D341Med (cell line): ENCODE measurements around the gene PGM2L1.
A peak's percentile ranks its signal among the peaks of the same experiment; 100 is the strongest.
"Not testable (repeated sequence)": the region's sequence is repeated elsewhere in the genome, so short reads cannot be mapped to it uniquely, and the experiment has no call there.

Source experiments
- DNase-seq: peaks from one replicate; pipeline ENCODE4 v3.0.0; 2012; ENCODE audit warnings: low spot score

PGM2L1 gene

DNA sequence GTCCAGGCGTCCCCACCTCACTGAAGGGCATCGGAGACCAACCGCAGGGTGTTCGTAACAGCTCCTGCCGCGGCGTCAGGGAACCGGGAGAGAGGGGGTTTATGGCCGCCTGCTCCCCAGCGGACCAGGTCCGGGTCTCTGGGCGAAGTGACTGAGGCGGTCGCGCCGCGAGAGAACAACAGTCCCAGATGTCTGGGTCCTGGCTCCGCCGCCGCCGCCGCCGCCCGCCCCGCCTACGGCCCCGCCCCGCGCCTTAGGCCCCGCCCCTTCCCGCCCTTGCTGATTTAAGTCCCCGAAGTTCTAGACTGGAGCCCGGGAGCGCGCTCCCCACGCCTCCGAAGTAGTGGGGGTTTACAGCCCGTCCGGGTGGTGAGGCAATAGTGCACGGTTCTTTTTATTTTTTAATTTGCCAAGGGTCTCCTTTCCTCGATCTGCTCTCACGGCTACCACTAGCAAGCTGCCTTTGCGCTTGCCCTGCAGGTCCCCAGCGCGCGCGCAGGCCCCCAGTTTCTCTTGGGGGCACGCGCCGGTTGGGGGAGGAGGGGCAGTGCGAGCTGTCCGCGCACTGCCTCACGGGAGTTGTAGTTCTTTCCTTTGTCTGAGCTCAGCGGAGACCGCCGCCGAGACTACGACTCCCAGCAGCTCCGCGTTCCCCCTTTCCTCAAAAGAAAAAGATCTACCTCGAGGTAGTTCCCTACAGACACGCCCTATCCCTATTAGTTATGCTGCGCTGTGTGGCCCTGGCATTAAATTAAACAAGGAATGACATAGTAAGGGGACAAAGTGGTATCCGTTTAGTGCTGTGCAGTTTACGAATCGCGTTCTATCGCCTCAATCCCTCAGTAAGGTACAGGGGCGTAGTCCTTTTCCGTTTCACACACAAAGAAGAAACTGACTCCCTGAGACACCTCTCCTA, at the start of gene PGM2L1:
TSS of gene PGM2L1 (minus strand) at position 190 of the 916 bp plus-strand sequence. CDS start 272 bp downstream, outside the sequence.
- DNase-seq = peak; percentile 93

DNA sequence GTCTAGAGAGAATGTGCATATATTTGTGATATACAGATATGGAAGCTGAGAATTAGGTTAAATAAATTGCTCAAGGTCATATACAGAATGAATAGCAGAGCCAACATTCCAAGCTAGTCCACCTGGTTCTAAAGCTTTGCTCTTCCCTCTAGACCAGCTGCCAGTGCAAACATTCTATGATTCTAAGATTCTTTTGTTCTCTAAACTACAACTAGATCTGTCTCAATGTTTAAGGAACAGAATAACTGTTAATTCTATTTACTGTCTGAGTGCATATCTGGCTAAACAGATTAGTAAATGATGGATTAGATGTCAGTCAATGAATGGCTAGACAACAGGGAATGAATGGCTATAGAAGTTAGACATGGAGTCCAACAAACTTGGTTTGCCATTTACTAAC, 49.5 kb upstream of the PGM2L1 start:
- no peak for DNase-seq

DNA sequence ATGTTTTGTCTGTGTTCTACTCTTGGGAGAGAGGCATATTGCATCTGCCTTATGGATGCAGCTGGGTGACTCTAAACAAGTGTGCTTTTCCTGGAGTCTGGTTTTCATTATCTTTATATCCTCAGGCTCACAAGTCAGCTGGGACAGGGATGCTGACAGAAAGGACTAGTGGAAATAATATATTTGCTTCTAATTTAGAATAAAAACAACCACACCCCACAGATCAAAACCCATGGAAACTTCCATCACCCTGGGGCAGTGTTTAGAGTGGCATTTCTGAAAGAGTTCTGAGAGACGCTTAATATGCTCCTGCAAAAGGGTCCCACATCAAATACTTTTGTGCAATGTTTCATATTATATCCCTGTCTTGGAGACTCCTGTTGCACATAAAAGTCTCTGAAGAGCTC, 48.3 kb upstream of the PGM2L1 start:
- DNase-seq = no peak

DNA sequence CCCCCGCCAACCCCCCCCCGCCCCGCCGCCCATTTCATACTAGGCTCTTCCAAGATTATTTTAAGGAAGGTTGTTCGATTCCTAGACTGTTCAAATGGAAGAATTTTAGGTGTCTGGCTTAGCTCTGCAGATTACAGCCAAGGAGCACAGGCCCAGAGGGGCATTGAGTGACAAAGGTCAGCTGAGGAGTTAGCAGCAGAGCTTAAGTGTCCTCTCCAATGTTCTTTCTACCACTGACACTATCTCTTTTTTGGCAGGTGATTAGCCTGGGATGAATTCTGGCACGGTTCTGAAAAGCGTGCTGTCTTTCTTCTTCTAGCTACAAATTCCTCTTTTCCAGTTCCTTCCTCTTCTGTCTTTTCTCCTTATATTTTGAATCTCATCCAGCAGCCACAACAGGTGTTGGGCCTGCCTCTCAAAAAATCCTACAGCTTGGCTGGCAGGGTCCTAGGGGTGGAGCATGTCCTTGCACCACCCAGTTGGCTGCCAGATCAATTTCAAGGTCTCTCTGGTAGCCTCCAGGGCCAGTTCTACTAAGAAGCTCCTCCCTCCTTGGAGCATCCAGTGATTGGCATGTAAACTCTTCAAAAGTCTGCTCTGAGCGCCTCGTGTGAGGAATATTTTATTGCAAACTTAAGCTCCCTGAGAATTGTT, 46.1 kb upstream of the PGM2L1 start:
- DNase-seq = no peak

DNA sequence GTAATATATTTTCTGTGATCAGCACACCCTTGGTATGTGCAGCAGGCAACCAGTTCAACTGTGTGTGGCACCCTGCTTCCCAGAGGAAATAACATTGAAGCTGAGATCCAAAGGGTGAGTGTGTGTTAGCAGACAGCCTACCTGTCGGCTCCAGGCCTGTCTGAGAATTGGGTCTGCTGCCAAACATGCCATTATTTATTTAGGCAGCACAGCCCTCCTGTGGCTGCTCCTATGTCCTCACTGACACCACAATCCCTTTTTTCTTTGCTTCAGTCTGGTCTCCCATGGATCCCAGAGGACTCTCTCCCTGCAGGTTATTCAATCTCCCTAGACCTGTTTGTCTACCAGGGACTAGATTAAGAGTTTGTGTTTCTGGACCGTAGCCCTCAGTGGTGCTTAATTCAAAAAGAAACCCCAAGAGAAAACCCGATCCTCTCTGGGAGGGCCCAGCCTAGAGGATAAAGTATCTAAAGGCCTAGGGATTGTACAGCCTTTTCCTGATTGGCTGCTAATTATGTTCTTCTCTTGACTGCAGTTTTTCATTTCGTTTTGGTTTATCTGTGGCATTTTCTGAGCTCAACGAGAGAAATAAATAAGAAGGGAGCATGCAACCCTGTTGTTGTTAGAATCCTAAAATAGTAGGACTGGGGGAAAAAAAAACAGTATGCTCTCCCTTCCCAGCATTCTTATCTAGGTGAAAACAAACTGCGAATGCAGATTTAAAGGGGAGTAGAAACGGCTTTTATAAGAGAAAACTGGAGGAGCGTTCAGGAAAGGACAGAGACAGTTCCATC, 45.0 kb upstream of the PGM2L1 start:
- peak; percentile 78 for DNase-seq

DNA sequence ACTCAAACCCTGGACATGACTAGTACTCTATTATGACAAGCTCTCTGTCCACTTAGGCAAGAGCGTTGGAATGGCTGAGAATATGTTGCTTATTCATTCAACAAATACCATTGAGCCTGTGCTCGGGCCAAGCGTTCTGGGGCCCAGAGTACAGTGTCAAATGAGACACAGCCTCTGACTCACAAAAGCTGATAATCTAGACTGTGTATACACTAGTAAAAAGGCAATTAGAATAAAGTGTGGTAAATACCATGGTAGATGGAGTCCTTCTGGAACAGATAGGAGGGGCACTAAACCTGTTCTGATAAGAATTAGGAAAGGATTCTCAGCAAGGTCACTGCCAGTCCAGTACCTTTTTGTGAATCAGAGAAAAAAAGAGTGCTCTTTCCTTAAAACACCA, 44.4 kb upstream of the PGM2L1 start:
- DNase-seq = no peak

DNA sequence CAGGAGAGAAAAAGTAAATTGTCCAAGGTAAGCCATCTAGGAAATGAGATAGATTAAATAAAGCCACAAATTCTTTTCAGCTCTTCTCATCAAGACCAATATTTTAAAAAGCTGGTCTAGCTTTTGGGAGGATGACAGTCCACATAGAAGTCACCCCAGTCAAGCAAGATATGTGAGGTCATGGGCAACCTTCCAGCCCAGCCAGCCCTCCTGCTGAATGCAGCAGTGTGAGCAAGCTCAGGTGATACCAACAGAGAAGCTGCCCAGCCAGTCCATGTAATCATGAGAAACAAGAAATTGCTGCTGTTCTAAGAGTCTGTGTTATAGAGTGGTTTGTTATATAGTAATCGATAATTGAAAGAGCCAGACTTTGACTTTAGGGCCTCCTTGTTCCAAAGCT, 40.4 kb upstream of the PGM2L1 start:
- DNase-seq = no peak

DNA sequence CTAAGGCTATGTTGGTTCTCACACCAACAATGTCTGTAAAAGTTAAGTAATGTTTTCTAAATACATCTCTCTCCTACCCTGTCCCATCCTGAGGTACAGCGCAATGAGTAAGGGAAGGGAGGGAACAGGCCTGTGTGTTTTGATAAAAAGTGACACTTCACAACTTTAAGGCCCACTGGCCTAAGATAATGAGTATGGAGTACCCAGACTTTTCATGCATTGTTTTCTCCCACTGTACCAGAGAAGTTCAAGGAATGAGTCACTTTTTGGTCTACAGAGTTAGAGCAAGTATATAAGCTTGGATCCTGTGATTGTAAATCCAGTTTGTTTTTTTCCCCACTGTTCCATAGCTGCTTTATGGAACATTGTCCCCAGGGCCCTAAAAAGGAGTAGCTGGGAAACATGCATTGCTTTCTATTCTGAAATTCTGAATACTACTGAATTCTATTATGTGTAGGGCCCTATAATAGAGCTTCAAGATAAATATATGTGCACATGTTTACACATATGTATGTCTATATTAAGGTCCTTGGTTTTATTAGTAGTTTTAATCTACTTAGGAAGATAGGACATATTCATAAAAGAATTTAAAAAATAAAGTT, 39.3 kb upstream of the PGM2L1 start:
- DNase-seq = no peak

DNA sequence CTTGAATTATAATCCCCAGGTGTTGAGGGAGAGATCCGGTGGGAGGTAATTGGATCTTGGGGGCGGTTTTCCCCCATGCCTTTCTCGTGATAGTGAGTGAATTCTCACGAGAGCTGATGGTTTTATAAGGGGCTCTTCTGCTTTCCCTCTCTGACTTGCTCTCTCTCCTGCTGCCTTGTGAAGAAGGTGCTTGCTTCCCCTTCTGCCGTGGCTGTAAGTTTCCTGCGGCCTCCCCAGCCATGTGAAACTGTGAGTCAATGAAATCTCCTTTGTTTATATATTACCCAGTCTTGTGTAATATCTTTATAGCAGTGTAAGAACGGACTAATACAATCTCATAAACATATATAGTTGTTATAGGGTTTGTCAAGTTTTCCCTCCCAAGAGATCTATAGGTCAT, 36.3 kb upstream of the PGM2L1 start:
- DNase-seq = no peak

DNA sequence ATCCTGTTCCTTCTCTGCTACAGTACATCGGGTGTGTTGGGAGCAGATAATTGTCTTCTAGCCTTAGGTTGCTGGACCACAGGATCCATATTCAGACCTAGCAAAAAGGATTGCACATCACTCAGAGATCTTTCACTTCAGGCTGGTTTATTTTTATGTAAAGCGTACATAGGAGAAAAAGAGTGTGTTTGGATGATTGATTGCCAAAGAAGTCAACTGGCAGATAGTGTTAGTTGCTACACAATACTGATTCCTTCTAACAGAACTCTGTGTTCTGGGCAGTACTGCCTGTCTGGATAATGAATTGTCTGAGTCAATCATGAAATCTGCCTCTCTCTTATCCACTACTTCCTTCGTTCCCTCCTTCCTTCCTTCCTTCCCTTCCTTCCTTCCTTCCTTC, 31.0 kb upstream of the PGM2L1 start:
- no peak for DNase-seq

DNA sequence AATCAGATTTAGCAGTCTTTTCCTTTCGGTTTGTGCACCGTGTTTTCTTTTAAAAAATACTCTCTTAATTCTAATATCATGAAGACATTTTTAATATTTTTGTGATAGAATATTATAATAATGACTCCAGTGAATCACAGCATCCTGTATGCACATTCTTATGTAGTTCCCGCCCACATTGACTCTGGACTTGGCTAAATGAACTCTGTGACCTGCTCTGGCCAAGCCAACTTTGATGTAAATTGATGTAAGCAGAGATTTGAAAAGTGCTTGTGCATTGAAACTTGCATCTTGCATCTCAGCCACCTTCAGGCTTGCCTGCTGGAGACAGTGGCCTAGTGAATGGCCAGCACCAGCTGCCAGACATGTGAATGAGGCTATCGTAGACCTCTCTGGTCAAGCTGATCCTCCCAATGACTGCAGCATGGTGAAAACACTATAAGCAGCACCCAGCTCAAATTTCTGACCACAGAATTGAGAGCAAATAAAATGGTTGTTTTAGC, 29.2 kb upstream of the PGM2L1 start:
- DNase-seq = no peak

DNA sequence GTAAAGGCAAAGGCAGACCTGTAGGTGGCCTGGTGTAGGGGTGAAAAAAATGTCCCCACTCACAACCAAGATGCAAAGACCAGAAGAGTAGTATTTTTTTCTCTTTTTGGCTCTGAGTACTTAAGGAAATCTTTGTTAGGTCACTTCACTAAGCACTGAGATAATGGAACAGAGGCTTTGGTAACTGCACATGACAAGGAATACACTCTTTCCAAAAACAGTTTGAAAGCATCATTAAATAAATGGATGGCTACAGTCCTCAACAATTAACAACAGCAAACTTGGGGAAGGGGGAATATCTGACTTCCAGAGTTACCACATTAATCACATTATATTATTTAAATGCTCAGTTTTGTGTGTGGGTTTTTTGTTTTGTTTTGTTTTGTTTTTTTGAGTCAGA, 26.9 kb upstream of the PGM2L1 start:
- no peak for DNase-seq

DNA sequence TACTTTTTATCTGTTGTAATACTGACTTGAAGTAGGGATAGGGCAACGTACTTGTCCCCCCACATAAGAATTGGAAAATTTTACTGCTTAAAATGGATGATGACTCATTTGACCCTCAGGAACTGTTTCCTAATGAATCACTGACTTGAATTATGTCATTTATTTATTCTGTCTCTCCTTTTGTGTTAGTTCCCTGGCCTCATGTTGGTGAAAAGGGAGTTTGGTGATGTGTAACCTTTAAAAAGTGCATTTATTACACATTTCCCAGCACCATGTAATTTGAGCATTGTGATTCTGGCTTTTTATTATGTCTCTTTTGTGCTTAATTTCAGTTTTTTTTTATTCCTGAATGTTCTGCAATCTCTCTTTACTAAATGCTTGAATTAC, 20.3 kb upstream of the PGM2L1 start:
- DNase-seq = no peak

DNA sequence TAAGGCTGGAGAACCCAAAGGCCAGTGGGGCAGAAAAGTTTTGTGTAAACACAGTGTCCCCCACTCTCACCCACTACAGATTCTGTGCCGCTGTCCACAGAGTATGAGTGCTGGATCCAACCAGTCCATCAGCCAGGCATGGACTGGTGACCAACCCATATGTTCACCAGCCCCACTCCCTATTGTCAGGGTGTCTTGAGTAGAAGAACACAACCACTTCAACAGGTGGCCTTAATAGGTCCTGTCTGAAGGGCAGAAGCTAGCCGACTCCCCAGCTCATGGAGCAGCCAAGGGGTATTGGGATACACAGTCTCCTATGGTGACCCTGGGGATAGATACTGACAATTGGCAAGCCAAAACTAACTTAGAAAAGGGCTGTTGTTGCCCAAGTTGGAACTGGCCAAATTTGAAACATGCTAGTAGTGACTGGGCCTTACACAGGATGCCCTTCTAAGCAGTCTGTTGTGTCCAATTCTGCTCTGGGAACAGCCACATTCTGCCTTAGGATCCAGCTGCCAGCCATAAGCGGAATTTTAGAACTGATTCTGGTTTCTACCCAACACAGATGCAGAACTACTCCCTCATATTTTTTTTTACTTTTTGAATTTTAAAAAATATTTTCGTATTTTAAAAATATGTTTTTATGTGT, 19.8 kb upstream of the PGM2L1 start:
- no peak for DNase-seq

DNA sequence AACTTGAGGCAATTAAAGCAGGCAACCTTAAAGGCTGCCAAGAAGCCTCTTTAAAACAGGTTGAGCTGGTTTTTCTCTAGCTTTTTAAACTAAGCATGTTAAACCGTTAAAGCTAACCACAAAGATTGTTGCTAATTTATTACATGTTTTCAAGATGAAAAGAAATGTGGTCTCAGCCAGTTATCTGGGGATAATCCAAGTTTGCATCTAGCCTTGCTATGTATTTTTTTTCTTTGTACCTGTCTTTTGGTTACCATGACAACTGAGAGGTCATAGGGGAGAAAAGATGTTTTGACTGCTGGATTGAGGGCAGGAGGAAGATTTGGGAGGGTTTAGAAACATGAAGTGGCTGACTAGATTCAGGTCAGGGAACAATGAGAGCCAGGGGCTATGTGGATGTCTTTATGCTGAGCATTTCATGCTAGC, 19.2 kb upstream of the PGM2L1 start:
- no peak for DNase-seq

DNA sequence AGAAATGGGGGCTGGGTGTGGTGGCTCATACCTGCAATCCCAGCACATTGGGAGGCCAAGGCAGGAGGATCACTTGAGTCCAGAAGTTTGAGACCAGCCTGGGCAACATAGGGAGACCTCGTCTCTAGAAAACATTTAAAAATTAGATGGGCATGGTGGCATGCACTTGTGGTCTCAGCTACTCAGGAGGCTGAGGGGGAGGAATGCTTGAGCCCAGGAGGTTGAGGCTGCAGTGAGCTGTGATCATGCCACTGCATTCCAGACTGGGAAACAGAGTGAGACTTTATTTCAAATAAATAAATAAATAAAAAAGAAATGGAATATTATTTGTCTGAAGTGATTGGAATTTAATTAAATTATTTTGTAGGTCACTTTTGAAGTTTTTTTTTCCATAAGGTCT, 18.7 kb upstream of the PGM2L1 start:
- DNase-seq = not testable (repeated sequence)

DNA sequence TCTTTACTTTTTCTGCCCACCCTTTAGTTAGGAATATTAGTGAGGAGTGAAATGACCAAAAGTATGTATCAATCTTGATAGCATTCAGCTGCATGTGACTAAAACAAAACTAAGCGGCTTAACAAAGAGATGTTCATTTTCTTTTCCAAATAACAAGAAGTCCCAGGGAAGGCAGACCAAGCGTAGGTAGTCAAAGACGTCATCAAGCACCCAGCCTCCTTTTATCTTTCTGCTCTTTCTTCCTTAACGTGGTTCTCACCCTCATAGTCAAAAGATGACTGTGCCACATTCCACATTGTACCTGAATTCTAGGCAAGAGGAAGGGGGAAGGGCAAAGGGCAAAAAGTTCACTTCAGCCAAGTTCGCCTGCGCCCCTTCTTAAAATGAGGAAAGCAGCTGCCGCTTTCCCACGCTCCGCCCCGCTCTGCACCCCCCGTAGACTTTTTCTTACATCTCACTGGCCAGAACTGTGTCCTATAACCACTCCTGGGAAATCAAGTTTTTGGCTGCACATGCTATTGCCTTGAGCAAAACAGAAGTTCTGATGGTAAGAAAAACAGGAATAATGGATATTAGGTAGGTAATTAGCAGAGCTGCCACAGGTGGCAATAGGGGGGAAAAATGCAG, 14.6 kb upstream of the PGM2L1 start:
- DNase-seq = no peak

DNA sequence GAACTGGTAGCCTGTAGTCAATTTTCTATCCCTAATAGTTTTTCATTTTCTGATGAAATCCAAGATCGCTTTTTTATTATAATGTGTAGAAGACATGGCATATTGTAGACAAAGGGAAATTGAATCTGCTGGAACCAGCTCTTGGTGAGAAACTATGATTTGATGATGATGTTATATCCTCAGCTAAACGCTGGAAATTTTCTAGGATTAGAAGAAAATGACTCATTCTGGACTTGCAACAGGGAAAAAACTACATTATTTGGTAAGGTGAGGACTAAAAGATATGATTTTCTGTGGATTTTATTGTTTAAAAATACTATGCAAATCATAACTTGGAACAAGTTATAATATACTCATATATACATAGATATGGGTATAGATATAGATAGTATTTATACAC, 14.1 kb upstream of the PGM2L1 start:
- DNase-seq = no peak

DNA sequence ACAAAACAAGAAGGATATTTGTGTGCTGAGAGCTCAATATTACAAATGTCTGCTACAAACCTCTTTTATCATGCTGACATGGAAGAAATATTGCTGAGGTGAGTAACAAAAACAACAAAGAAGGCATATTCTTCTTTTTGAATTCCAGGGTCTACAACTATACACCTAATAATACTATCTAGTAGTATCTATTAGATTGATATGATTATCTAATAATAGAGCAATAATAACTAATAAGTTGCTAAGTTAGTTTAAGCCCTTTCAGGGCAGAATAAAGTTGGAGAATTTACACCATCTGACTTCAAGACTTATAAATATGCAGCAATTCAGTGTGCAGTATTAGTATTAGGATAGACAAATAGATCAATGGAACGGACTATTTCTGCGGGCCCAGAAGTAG, 11.4 kb upstream of the PGM2L1 start:
- DNase-seq = no peak

DNA sequence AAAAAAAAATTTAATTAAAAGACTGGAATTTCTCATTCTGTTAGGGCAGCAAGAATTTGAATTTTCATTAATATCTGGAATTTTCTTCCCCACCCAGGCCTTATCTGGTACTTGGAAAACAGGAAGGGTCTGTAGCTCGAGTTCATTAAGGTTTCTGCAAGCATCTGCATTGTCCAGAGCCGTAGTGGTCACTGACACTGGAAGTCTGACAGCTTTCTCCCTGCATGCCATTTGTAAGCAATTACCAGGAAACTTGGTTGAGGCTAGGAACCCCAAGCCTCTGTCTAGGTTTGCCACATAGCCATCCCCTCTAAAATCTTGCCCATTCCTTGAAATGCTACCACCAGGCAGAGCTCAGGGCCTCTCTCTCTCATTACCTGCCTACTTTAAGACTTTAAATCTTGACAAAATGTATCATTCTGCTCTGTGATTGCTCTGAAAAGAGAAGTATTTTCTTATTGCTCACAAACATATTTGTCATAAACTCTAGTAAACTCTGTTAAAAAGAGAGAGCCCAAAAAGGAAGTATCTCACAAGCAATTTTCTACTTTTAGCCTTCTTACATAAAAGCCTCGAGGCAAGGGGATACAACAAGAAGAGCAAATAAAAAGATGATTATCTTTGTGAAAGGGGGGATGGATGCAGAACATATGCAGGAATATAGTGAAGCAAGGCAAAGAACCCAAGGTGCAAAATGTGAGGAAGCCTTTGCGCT, 5.5 kb upstream of the PGM2L1 start:
- no peak for DNase-seq
